ENCODE measurements around the gene TBC1D10A.

DNA sequence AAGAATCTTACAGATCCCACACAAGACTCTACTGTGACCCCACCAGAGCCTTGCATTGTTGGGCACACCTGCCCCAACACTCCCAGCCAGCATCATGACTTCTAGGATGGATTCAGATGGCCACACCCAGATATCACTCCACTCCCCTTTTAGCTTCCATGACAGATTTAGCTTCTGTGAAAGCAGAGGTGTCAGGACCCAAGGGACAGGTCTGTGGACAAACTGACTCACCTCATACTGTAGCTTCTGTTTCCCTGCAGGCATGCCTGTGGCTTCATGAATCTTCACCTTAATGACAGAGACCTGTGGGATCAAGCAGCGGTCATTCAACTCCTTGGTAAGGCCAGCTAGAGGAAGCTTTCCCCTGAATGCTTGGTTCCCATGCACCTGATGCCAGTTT lies 8.5 kb upstream of the TBC1D10A start:
- TF ChIP-seq RAD21 (IDR thresholded peaks at IDR 0.05; ENCODE audit: low read depth) (no peak), EP300 (IDR thresholded peaks at IDR 0.05; ENCODE audit: borderline replicate concordance) (no peak), NFIC (IDR thresholded peaks at IDR 0.05) (no peak), EGR1 (IDR thresholded peaks at IDR 0.05) (no peak), TAF1 (IDR thresholded peaks at IDR 0.05; ENCODE audit: low read depth) (no peak), TEAD4 (IDR thresholded peaks at IDR 0.05) (no peak), YY1 (IDR thresholded peaks at IDR 0.05; ENCODE audit: low read depth) (no peak), CREB1 (IDR thresholded peaks at IDR 0.05; ENCODE audit: low read depth) (no peak)
- TF ChIP-seq, protein P1, sequence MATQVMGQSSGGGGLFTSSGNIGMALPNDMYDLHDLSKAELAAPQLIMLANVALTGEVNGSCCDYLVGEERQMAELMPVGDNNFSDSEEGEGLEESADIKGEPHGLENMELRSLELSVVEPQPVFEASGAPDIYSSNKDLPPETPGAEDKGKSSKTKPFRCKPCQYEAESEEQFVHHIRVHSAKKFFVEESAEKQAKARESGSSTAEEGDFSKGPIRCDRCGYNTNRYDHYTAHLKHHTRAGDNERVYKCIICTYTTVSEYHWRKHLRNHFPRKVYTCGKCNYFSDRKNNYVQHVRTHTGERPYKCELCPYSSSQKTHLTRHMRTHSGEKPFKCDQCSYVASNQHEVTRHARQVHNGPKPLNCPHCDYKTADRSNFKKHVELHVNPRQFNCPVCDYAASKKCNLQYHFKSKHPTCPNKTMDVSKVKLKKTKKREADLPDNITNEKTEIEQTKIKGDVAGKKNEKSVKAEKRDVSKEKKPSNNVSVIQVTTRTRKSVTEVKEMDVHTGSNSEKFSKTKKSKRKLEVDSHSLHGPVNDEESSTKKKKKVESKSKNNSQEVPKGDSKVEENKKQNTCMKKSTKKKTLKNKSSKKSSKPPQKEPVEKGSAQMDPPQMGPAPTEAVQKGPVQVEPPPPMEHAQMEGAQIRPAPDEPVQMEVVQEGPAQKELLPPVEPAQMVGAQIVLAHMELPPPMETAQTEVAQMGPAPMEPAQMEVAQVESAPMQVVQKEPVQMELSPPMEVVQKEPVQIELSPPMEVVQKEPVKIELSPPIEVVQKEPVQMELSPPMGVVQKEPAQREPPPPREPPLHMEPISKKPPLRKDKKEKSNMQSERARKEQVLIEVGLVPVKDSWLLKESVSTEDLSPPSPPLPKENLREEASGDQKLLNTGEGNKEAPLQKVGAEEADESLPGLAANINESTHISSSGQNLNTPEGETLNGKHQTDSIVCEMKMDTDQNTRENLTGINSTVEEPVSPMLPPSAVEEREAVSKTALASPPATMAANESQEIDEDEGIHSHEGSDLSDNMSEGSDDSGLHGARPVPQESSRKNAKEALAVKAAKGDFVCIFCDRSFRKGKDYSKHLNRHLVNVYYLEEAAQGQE (IDR thresholded peaks at IDR 0.05; ENCODE audit: low read depth), result no peak
- TF ChIP-seq, protein P2, sequence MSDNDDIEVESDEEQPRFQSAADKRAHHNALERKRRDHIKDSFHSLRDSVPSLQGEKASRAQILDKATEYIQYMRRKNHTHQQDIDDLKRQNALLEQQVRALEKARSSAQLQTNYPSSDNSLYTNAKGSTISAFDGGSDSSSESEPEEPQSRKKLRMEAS (IDR thresholded peaks at IDR 0.05), result no peak
